A549 treated with AZD9567 at 1 μM for 4 hours (cell line): ENCODE results near the gene ZMYM2. TPM values are rescaled to one million over a fixed set of nuclear protein-coding genes. Genes with fewer than 3 reads are reported as not detected.

ENCODE experiments used
- total RNA-seq: library from RNA; stranded (reverse); fragments of 200-300 nt; extraction: Qiagen RNA extraction; gene quantifications from 5 replicates; pipeline ENCODE4 v1.2.3, GENCODE V29; 2022; ENCODE audit not compliant: insufficient read depth

ZMYM2 gene
- total RNA-seq = 14.8 to 34.7 TPM (median 17.2 TPM) in 5 replicates

GRCh38 chr13:19958155-19959111 lies at the start of gene ZMYM2:
Gene ZMYM2 (plus strand): TSS chr13:19958727. CDS start chr13:19993073, 34,346 bp downstream.

Other genes with a start within 250 kb of the ZMYM2 start
- gene PSPC1, start 175.8 kb upstream of the ZMYM2 start, total RNA-seq = 41.9 to 46.8 TPM (median 44.7 TPM) in 5 replicates
- 5.6 to 8.2 TPM (median 6.3 TPM) in 5 replicates for gene ZMYM5, start 95.1 kb upstream of the ZMYM2 start, total RNA-seq
- gene GJA3, start 202.3 kb downstream of the ZMYM2 start, total RNA-seq = 1.1 to 1.6 TPM (median 1.5 TPM) in 5 replicates
- 0.45 to 1.2 TPM (median 0.52 TPM) in 5 replicates for gene GJB2, start 234.2 kb downstream of the ZMYM2 start, total RNA-seq